Lung (tissue), 12 donors: ENCODE data around the gene ERLEC1. TPM values are rescaled to one million over a fixed set of nuclear protein-coding genes. Genes with fewer than 3 reads are reported as not detected.

Source experiments
- ATAC-seq: fragments of 200-7000 bp; cut with Tn5 transposase; one replicate; pipeline ENCODE4 v1.9.1; 2020; ENCODE audit warnings: moderate number of reproducible peaks; ENCODE audit not compliant: insufficient read depth, low FRiP score
- DNase-seq, 3 donors: peaks; one replicate each; pipeline ENCODE4 v3.0.0-alpha.2; 2013 to 2017
- H3K27ac ChIP-seq, 2 donors: one replicate each; pipeline ENCODE4 v1.5.1; 2013; ENCODE audit warnings: mild to moderate bottlenecking in 2 of 2, moderate library complexity in 2 of 2, control low read depth in 1 of 2, inconsistent platforms in 1 of 2, low read depth in 1 of 2, low read length in 1 of 2
- H3K27me3 ChIP-seq, 3 donors: one replicate each; pipeline ENCODE4 v1.5.1; 2013; ENCODE audit warnings: low read length in 2 of 3; ENCODE audit not compliant: control insufficient read depth in 3 of 3, insufficient read depth in 3 of 3
- H3K36me3 ChIP-seq, 4 donors: one replicate each; pipeline ENCODE4 v1.5.1; 2013; ENCODE audit warnings: low read length in 4 of 4, mild to moderate bottlenecking in 1 of 4, moderate library complexity in 1 of 4; ENCODE audit not compliant: control insufficient read depth in 4 of 4, insufficient read depth in 4 of 4
- H3K4me1 ChIP-seq, 5 donors: one replicate each; pipeline ENCODE4 v1.5.1; 2013; ENCODE audit warnings: low read length in 5 of 5, mild to moderate bottlenecking in 2 of 5, moderate library complexity in 1 of 5; ENCODE audit not compliant: control insufficient read depth in 5 of 5, insufficient read depth in 5 of 5
- H3K4me3 ChIP-seq: one replicate; pipeline ENCODE4 v1.5.1; 2013; ENCODE audit warnings: mild to moderate bottlenecking, control low read depth, moderate library complexity
- H3K9ac ChIP-seq, 2 donors: one replicate each; pipeline ENCODE4 v1.5.1; 2013; ENCODE audit warnings: low read length in 2 of 2, control low read depth in 1 of 2; ENCODE audit not compliant: insufficient read depth in 1 of 2
- H3K9me3 ChIP-seq, 4 donors: one replicate each; pipeline ENCODE4 v1.5.1; 2013; ENCODE audit warnings: low read length in 3 of 4, mild to moderate bottlenecking in 1 of 4, moderate library complexity in 1 of 4; ENCODE audit not compliant: control insufficient read depth in 4 of 4, insufficient read depth in 3 of 4
- CTCF ChIP-seq: IDR thresholded peaks from 2 replicates; pipeline ENCODE4 v1.5.1; 2012; ENCODE audit warnings: mild to moderate bottlenecking; ENCODE audit errors: control extremely low read depth, extremely low read depth
- WGBS, 2 donors: extraction: QIAGEN DNeasy Blood & Tissue Kit; methylation state at CpG; one replicate each; pipeline ENCODE4 v1.1.7; 2013; 5-methylcytosine and 5-hydroxymethylcytosine counted together
- polyA plus RNA-seq, 2 donors: library from polyadenylated mRNA; stranded (reverse); fragments of 200-250 nt; gene quantifications; one replicate each; pipeline ENCODE4 v1.2.1, GENCODE V29; 2013
- total RNA-seq, 2 donors: library from RNA; depleted of rRNA in 1 of 2; stranded (reverse); fragments of >200 nt in 1 of 2; gene quantifications; one replicate each; pipeline ENCODE4 v1.2.1, GENCODE V29; 2014 to 2021
- donor health status: control.
- donor health status: control.
- donor health status: Bipolar disorder and iron deficiency.
- donor health status: healthy.
- donor health status: DM: yes; HTN: yes; CAD: no.

The ERLEC1 gene
- total and polyA plus RNA-seq, 4 donors = 39.8 to 64.7 (median 56.3) TPM

GRCh38 chr2:53778536-53779162 is 8.2 kb upstream of the ERLEC1 start:
- peaks cover 0 to 3% (median 0%) of the 10 kb centered on the region in 5 donors for H3K4me1 ChIP-seq
- H3K4me3 ChIP-seq = no peak overlapping the region
- no peaks in the 10 kb centered on the region for H3K27me3 ChIP-seq
- ATAC-seq = no peak
- no peak for TF ChIP-seq CTCF
- peaks cover 0 to 17% (median 5%) of the 10 kb centered on the region in 4 donors for H3K36me3 ChIP-seq
- H3K27ac ChIP-seq = no peak overlapping the region
- 73 to 84% methylated on average over 5 of the region's 5 CpGs for WGBS, 2 donors
- no peaks in the 10 kb centered on the region for H3K9me3 ChIP-seq
- DNase-seq = no peak
- no peak overlapping the region for H3K9ac ChIP-seq

GRCh38 chr2:53780056-53780455 is 6.8 kb upstream of the ERLEC1 start:
- no peak overlapping the region for H3K27ac ChIP-seq
- no peaks in the 10 kb centered on the region for H3K27me3 ChIP-seq
- peaks cover 0 to 9% (median 8%) of the 10 kb centered on the region in 5 donors for H3K4me1 ChIP-seq
- no peak for ATAC-seq
- no peak for DNase-seq
- 91 to 94% methylated on average over 4 of the region's 4 CpGs for WGBS, 2 donors
- H3K9me3 ChIP-seq = no peaks in the 10 kb centered on the region
- H3K9ac ChIP-seq = no peak overlapping the region
- H3K4me3 ChIP-seq = no peak overlapping the region
- no peak for TF ChIP-seq CTCF
- peaks cover 0 to 20% (median 4%) of the 10 kb centered on the region in 4 donors for H3K36me3 ChIP-seq

DNA sequence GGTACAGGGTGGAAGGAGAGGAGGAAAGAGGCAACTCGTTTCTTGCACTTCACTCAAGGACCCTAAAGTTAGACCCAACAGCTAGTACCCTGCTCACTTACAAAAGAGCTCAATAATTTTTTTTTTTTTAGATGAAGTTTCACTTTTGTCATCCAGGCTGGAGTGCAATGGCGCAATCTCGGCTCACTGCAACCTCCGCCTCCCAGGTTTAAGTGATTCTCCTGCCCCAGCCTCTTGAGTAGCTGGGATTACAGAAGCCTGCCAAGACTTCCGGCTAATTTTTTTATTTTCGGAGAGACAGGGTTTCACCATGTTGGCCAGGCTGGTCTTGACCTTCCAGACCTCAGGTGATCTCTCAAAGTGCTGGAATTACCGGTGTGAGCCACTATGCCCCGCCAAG is 4.2 kb upstream of the ERLEC1 start:
- TF ChIP-seq CTCF = no peak
- 42 to 56% methylated on average over 8 of the region's 8 CpGs for WGBS, 2 donors
- ATAC-seq (no peak), DNase-seq (no peak)
- no peaks in the 10 kb centered on the region for H3K9me3 ChIP-seq
- H3K4me3 ChIP-seq = no peak overlapping the region
- peaks cover 0 to 20% (median 4%) of the 10 kb centered on the region in 4 donors for H3K36me3 ChIP-seq
- no peaks in the 10 kb centered on the region for H3K27me3 ChIP-seq
- peaks cover 4 to 20% (median 8%) of the 10 kb centered on the region in 5 donors for H3K4me1 ChIP-seq
- H3K9ac ChIP-seq = no peak overlapping the region
- no peak overlapping the region for H3K27ac ChIP-seq

- Histone ChIP-seq H3K27me3 (no peaks in the 10 kb centered on the region), H3K4me3 (no peak overlapping the region), H3K9me3 (no peaks in the 10 kb centered on the region), H3K36me3 (peaks cover 0 to 18% (median 4%) of the 10 kb centered on the region in 4 donors), H3K4me1 (peaks cover 8 to 30% (median 9%) of the 10 kb centered on the region in 5 donors), H3K9ac (no peak overlapping the region), H3K27ac (no peak overlapping the region)
- ATAC-seq (no peak), DNase-seq (no peak)
- TF ChIP-seq CTCF = no peak
Observed at GRCh38 chr2:53784436-53784835, 2.4 kb upstream of the ERLEC1 start.
